Right lobe of liver (tissue), 4 donors: Measurements from ENCODE around the gene VPREB3.
A peak's percentile ranks its signal among the peaks of the same experiment; 100 is the strongest.

Source experiments
- CTCF ChIP-seq, 4 donors: fragments of 200-600 bp in 3 of 4; fragments of 450-650 bp in 1 of 4; IDR thresholded peaks; one replicate each; pipeline versions ENCODE4 v1.5.1 to v1.8.0; 2016 to 2022; ENCODE audit warnings: antibody characterized with exemption in 4 of 4, mild to moderate bottlenecking in 2 of 4
- POLR2A ChIP-seq: fragments of 450-650 bp; IDR thresholded peaks from one replicate; pipeline ENCODE4 v1.6.1; 2017; ENCODE audit warnings: antibody characterized with exemption, mild to moderate bottlenecking
- donor health status: DM: no; HTN: no; CAD: no.
- donor health status: DM: no; HTN: no; CAD: no.
- donor health status: DM: no; HTN: yes; CAD: no.

GRCh38 chr22:23767673-23768548 is 13.7 kb upstream of the VPREB3 start, which contains the start of gene CHCHD10:
- peak; percentile 81 to 87 (median 83) for TF ChIP-seq CTCF (IDR thresholded peaks at IDR 0.05)
- peak; percentile 92 for TF ChIP-seq POLR2A
